ENCODE measurements around the gene OSBPL10.
"Not testable (repeated sequence)": the region's sequence is repeated elsewhere in the genome, so short reads cannot be mapped to it uniquely, and the experiment has no call there.

OSBPL10 gene

GRCh38 chr3:31800436-31800835, 180.6 kb downstream of the OSBPL10 start:
- DNase-seq = no peak

DNA sequence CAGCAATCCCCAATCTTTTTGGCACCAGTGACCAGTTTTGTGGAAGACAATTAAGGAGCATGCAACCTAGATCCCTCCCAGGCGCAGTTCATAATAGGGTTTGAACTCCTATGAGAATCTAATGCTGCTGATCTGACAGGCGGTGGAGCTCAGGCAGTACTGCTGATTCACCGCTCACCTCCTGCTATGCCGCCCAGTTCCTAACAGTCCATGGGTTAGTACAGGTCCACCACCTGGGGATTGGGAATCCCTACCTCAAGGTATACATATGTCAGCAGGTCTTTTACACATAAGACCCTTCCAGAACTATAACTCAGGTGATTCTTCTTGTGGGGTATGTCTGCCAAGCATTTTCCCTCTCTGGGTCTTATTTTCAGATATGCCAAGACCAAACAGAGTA, 182.2 kb downstream of the OSBPL10 start:
- no peak for DNase-seq

DNA sequence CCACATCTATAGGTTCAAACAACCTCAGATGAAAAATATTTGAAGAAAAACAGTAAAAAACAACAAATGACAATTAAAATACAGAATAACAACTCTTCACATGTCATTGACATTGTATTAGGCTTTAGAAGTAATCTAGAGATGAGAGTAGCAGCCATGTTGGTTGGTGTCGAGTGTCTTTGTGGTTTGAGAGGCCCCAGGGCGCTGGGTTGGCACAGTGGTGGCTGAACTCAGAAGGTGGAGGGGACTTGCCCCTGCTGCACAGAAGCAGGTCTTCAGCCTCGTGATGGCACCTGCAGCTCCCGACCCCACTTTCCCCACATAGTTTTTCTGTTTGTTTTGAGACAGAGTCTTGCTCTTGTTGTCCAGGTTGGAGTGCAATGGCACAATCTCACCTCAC, 187.2 kb downstream of the OSBPL10 start:
- DNase-seq = no peak

DNA sequence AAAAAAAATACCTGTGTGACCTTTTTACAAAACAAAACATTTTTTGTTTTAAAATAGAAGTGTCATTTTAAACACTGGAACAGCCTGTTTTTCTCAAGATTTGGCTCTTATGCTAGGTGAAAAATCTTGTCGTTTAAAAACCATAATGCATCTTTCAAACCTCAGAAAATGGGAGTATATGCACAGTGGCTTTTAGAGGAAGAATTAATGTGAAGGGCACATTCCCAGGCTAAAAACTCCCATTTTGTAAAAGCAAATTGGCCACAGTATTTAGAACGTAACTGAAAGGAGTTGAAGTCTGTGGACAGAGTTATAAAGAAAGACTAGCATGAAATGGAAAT, 190.0 kb downstream of the OSBPL10 start:
- no peak for DNase-seq

DNA sequence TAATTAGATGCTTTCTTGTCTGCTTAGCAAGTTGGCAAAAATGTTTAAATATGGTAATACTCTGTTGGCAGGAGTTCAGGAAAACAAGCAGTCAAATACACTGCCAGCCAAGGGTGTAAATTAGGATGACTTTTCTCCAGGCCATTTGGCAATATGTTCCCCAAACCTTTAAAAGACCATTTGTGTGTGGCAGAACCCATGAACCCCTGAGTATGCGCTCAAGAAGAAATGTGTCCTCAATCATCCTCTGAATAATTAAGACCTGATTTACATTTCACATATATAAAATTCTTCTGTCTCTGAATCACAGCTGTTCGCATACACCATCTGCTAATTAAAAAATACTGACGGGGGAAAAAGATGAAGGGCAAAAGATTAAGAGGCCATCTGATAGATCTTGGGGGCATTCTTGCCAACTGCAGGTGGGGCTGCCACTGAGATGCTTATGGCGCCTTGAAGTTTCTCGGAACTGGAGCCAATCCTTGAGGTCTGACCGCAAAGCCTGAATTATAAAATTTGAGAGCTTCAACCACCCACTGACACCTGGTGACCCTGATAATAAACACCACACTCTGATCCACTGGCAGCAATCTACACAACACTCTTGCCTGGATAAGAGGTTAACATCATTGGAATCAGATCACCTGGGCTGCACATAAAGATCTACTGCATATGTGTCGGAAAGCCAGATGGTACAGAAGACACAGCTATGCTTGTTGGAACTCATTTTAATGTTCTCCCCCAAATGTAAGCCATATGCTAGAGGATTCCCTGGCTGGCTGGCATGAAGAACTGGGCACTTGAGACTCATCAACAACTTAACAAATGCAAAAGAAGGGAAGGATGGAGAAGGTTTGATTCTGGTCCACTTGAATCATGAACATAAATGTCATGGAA, 190.6 kb downstream of the OSBPL10 start:
- DNase-seq = no peak

- no peak for DNase-seq
Observed at GRCh38 chr3:31789429-31789828, 191.6 kb downstream of the OSBPL10 start.

DNA sequence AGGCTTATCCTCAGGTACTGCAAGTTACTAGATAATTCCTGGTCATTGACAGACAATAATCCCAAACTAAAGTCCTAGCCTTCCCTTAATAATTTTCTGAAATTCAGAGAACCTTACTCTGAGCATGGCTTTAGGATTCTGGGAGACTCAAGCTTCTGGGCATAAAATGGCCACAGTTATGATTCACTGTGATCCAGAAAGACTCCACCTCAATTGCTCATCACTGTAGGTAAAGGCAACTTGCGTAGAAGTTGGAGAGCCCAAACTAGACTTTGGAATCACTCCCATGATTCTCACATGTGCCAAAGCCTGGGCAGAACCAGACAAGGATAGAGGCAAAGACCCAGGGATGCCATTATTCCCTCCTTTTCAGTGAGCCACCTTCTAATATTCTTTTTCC, 195.3 kb downstream of the OSBPL10 start:
- DNase-seq = no peak

- DNase-seq = no peak
Observed at GRCh38 chr3:31785286-31785685, 195.8 kb downstream of the OSBPL10 start.

GRCh38 chr3:31783851-31784250, 197.2 kb downstream of the OSBPL10 start:
- not testable (repeated sequence) for DNase-seq

GRCh38 chr3:31782306-31782705, 198.8 kb downstream of the OSBPL10 start:
- DNase-seq = not testable (repeated sequence)

- no peak for DNase-seq
Observed at GRCh38 chr3:31779514-31779913, 201.5 kb downstream of the OSBPL10 start.

DNA sequence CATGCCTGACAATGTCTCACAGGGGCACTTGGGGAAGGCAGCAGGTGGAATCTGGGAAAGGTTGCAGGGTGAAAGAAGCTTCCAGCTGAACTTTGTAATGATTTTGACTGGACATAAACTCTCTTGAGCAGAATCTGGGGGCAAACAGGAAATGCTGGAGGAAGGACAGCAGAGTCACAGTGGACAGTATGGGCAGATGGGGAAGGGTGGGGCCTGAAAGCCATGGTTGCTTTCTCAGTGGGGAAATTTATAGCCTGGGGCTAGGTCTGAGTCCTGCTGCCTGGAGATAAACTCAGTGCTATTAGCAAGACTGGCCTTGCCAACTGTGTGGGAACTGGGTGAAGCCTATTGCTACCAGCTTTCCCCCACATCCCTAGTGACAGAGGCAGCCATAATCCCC, 203.2 kb downstream of the OSBPL10 start:
- no peak for DNase-seq

GRCh38 chr3:31777092-31777491, 204.0 kb downstream of the OSBPL10 start:
- no peak for DNase-seq

GRCh38 chr3:31776016-31776415, 205.0 kb downstream of the OSBPL10 start:
- DNase-seq = no peak

GRCh38 chr3:31775383-31775782, 205.7 kb downstream of the OSBPL10 start:
- no peak for DNase-seq

DNA sequence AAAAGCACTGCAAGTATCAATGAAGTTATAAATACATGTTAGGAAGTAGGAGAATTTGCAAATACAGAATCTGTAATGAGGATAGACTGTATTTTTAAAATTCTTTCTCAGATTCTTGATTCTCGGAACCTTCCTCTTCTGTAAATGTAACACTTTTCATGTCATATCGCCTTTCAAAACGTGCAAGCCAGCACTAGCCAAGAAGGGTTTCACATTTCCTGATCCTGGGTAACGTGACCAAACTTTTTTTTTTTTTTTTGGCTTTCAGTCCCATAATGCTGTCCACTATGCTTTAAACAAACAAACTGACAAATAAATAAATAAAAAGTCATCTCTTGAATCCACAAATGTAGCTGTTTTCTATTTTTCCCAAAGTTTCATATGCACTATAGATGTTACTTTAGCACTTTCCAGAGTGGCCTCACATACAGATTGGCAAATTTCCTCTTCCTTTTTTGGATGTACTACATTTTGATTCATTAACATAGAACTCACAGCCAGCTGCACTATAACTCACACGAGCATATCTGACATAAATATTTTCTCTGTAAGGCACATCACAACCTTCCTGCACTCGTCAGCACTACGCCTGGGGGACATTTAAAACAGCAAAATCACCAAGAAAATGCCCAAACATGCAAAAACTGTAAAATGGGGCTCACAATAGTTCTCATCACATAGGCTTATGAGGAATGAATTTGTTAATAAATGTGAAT, 208.1 kb downstream of the OSBPL10 start:
- DNase-seq = no peak

DNA sequence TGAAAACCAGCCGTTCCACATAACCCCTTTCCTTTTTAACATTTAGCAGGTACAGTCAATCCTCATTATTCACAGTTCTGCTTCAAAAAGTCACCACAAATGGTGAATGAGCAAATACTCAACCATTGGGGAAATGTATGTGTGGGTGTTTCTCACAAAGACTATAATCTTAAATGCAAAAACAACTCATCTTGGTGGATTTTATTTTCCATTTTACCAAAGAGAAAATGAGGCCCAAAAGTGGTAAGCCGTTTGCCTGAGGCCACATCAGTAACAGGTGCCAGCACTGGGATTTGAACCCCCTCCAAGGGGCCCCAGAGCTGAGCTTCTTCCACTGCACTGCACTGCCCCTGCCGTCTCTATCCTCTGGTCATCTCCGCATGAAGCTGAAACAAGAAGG, 208.8 kb downstream of the OSBPL10 start:
- no peak for DNase-seq

DNA sequence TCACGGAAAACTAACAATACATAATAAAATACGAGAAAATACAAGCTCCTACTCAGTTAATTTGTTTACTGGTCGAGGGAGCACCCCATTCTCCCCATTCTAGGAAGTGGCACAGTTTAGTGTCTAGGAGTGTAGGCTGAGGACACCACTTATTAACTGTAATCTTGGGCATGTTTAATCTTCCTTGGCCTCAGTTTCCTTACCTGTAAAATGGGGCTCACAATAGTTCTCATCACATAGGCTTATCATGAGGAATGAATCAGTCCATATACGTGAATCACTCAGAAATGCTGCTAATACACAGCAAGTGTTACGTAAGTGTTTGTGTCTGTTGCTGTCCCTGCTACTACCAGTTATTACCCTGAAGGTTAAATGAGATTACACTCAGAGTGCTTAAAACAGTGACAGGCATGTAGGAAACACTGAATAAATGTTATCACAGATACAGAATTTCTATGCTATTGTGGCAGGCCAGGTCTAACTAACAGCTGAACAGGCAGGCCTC, 210.2 kb downstream of the OSBPL10 start:
- no peak for DNase-seq

DNA sequence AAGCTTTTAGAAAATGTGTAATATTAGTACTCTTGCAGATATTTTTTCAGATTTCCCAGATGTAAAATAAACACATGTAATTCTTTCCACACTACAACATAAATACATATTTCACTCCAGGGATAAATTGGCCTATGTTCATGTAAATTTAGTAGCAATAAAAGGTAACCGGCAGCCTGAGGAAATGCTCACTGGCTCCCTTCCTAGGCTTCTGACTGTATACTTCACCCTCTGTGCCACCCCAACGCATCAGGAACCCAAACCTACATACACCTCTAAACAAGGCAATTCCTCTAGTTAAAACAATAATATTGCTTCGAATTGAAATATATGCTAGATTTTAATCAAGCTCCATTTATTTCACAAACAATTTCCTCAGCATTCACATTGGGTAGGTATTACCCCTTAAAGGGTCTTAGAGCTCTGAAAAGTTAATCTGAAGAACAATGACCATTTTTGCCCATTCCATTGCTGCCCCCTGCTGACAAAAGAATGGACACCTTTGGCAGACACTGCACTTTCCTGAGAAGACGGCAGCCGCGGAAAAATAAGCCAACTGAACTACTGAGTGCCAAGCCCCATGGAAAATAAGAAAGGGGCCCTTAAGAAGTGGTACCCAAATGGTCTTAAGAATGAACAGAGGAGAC, 212.5 kb downstream of the OSBPL10 start:
- DNase-seq = peak; percentile 32

DNA sequence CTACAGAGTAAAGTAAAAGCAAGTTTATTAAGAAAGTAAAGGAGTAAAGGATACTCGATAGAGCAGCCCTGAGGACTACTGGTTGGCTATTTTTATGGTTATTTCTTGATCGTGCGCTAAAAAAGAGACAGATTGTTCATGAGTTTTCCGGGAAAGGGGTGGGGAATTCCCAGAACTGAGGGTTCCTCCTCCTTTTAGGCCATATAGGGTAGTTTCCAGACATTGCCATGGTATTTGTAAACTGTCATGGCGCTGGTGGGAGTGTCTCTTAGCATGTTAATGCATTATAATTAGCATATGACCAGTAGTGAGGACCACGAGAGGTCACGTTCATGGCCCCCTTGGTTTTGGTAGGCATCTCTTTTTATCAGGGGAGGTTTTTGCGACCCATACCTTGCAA, 213.1 kb downstream of the OSBPL10 start:
- no peak for DNase-seq

DNA sequence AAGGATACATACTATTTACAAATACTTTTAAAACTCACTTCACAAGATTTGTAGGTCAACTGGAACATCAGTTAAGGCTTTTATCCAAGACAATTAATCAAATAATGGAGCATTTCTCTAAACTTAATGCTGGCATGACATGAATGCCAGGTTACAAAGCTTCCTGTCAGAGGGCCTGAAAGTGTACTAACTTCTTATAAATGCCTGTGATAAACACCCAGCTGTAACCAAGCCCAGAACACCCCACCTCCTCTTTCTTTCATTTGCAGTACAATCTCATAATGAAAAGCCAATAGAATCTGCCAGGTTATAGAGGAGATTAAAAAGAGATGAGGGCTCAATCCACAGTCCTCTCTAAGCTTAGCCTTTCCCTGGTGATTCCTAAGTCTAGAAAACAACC, 214.4 kb downstream of the OSBPL10 start:
- no peak for DNase-seq

GRCh38 chr3:31765871-31766270, 215.2 kb downstream of the OSBPL10 start:
- no peak for DNase-seq

DNA sequence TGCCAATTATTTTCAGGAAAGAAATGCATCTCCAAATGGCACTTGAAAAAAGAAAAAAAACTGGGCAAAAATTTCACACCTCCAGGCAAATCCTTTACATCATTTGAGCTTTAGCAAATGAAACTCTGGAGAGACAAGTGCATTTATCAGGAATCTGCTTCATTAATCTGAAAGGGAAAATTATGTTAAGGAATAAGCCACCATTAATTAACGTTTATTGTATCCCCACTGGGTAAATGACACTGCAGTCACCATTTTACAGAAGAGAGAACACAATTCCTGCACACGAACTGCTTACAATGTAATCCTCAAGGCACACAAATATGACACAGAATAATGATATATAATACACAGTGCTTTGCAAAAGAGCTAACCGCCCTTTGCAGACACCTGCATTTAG, 217.3 kb downstream of the OSBPL10 start:
- DNase-seq = no peak

GRCh38 chr3:31762888-31763351, 218.1 kb downstream of the OSBPL10 start:
- no peak for DNase-seq
